ENCODE results near the gene FILIP1.
A peak's percentile ranks its signal among the peaks of the same experiment; 100 is the strongest.

Gene FILIP1

DNA sequence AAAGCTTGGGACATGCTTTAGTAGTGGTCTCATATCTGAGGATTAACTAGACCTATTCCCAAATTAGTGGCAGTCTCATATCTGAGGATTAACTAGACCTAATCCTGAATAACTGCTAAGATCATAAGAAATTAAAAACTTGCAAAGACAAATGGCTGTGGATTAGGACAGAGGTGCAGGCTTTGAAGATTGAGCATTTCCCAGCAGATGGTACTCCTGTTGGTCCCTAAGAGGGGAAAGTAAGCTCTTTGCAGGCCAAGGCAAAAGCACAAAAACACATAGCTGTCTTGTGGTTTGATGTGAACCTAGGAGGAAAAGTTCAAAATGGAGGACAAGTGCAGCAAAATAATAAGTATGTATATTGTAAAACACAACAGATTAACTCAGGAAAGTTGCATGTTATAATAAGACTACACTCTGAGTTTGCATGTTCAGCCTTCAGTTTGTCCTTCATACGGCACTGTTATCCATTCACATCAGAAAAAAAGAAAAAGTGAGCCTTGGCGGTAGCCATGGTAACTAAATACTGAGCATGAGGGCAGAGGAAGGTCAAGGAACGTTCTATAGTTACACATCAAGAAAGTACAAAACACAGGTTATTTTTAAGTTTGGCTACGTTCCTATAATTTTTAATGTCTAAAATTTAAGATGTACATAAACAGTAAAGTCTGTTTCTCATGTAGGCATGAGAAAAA is 62.8 kb downstream of the FILIP1 start:
- Histone ChIP-seq H3K27me3 (ENCODE audit: insufficient read depth, low read depth, severe bottlenecking) (no peaks in the 10 kb centered on the region), H3K36me3 (no peaks in the 10 kb centered on the region), H3K9me3 (ENCODE audit: severe bottlenecking) (no peaks in the 10 kb centered on the region), H3K27ac (peak overlapping the region; percentile 43), H3K4me3 (ENCODE audit: low read depth, low read length) (no peak overlapping the region)
- peak; percentile 59 for DNase-seq
- TF ChIP-seq, protein P1, sequence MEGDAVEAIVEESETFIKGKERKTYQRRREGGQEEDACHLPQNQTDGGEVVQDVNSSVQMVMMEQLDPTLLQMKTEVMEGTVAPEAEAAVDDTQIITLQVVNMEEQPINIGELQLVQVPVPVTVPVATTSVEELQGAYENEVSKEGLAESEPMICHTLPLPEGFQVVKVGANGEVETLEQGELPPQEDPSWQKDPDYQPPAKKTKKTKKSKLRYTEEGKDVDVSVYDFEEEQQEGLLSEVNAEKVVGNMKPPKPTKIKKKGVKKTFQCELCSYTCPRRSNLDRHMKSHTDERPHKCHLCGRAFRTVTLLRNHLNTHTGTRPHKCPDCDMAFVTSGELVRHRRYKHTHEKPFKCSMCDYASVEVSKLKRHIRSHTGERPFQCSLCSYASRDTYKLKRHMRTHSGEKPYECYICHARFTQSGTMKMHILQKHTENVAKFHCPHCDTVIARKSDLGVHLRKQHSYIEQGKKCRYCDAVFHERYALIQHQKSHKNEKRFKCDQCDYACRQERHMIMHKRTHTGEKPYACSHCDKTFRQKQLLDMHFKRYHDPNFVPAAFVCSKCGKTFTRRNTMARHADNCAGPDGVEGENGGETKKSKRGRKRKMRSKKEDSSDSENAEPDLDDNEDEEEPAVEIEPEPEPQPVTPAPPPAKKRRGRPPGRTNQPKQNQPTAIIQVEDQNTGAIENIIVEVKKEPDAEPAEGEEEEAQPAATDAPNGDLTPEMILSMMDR (IDR thresholded peaks at IDR 0.05; ENCODE audit: low read depth, low read length): no peak

DNA sequence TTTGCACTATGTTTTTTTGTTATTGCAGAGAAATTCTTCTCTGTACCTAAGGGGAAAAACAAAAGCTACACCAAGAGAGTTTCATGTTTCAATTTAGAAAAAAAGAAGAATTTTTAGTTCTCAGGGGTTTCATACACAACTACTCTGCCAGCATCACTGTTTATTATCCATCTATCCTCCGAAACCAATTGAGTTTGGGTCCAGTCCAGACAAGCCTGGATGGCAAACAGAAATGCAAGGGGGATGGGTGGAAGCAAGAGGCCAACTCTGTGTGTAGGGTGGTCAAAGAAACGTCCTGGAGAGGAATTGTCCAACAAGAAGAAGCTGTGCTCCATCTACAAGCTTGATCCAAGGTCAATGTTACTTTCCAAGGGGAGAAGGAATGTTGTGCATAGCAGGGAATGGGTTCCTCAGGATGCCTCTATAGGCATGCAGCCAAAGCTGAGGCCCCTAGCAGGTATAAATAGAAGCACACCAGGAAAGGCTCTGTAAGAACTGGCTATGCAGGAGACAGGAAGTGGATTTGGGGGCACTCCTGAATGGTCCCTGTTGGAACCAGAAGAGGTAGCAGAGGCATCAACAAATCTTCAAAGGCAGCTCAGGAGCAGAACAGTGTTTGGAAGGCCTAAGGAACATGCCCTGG is 64.4 kb downstream of the FILIP1 start:
- Histone ChIP-seq H3K27ac (no peak overlapping the region), H3K4me3 (ENCODE audit: low read depth, low read length) (no peak overlapping the region), H3K27me3 (ENCODE audit: insufficient read depth, low read depth, severe bottlenecking) (no peaks in the 10 kb centered on the region), H3K9me3 (ENCODE audit: severe bottlenecking) (no peaks in the 10 kb centered on the region), H3K36me3 (no peaks in the 10 kb centered on the region)
- DNase-seq: no peak
- TF ChIP-seq, protein P1 (IDR thresholded peaks at IDR 0.05; ENCODE audit: low read depth, low read length): no peak

DNA sequence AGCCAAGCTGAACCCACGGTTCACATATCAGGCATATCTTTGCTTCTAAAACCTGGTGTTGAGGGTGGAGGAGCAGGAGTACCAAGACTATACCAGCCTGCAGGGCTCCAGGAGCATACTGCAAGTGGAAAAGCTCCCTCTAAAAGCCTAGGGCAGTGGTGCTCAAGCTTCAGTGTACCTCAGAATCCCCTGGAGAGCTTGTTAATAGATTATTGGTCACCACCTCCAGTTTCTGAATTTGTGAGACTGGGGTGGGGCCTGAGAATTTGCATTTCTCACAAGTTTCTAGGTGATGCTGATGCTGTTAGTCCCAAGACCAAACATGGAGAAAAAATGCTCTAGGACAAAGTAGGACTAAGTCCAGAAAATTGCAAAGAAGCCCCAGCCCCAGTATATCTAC is 65.4 kb downstream of the FILIP1 start:
- Histone ChIP-seq H3K36me3 (no peaks in the 10 kb centered on the region), H3K4me3 (ENCODE audit: low read depth, low read length) (no peak overlapping the region), H3K9me3 (ENCODE audit: severe bottlenecking) (no peaks in the 10 kb centered on the region), H3K27ac (no peak overlapping the region), H3K27me3 (ENCODE audit: insufficient read depth, low read depth, severe bottlenecking) (no peaks in the 10 kb centered on the region)
- TF ChIP-seq, protein P1 (IDR thresholded peaks at IDR 0.05; ENCODE audit: low read depth, low read length): no peak
- DNase-seq: no peak

DNA sequence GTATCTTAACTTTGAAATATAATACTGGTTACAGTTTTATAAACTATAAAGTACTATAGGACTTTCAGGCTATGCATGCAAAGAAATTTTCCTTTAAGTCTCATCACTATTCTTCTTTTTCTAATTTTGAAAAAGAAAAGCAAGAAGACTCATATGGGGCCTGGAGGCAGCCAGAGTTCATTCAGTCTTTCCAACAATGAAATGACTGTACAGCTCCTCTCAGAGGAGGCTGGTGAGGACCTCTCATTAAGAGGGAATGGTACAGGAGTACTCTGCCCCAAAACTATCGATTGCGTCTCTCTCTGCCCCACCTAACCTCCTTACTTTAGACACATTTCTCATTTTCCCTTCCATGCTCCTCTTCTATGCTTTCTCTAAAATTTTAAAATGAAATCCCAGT is 66.3 kb downstream of the FILIP1 start:
- no peak for DNase-seq
- Histone ChIP-seq H3K4me3 (ENCODE audit: low read depth, low read length) (no peak overlapping the region), H3K9me3 (ENCODE audit: severe bottlenecking) (no peaks in the 10 kb centered on the region), H3K36me3 (no peaks in the 10 kb centered on the region), H3K27ac (no peak overlapping the region), H3K27me3 (ENCODE audit: insufficient read depth, low read depth, severe bottlenecking) (no peaks in the 10 kb centered on the region)
- TF ChIP-seq, protein P1 (IDR thresholded peaks at IDR 0.05; ENCODE audit: low read depth, low read length): no peak

DNA sequence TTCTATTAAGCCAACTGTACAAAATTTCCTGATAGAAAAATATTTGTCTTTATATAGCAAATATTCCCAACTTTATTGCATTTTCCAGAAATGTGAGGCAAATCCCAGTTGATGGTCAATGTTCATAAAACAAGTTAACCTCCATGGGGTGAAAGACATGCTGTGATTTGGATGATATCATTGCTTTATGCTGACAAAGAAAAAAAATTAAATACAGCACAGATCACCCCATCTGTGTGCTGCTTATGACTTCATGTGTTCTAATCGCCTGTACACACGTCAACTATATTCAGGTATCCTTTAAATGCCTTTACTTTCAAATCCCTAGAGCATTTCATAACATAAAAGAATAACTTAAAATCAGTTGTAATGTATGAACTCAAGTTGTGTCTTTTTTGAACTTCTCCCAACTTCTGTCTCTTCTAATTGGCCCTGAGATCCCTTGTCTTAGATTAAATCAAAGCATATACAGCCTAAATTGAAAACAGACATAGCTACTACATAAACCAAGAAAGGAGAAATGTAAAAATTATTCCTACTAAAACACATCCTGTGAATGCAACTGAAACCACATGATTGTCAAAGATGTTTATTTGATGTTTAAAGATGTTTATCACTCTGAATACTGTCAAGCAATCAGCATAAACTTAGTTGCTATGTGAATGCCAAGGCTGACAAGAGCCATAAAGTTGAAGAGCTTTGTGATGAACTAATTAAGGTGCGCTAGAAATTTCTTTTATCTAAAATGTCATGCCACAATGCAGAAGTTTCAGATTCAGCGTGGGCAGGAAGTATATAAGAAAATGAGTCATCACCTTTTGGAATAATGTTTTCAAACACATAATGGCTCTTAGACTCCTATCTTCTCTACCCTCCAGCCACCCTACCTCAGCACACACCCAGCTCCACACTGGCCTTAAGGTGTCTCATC is 68.7 kb downstream of the FILIP1 start:
- no peak overlapping the region for H3K4me3 ChIP-seq (ENCODE audit: low read depth, low read length)
- TF ChIP-seq, protein P1 (IDR thresholded peaks at IDR 0.05; ENCODE audit: low read depth, low read length): no peak
- H3K27me3 ChIP-seq (ENCODE audit: insufficient read depth, low read depth, severe bottlenecking): no peaks in the 10 kb centered on the region
- no peaks in the 10 kb centered on the region for H3K9me3 ChIP-seq (ENCODE audit: severe bottlenecking)
- H3K36me3 ChIP-seq: no peaks in the 10 kb centered on the region
- no peak for DNase-seq
- no peak overlapping the region for H3K27ac ChIP-seq
